HCT116 (cell line): Measurements from ENCODE around the gene ASF1A. TPM values are rescaled to one million over a fixed set of nuclear protein-coding genes. Genes with fewer than 3 reads are reported as not detected.
A peak's percentile ranks its signal among the peaks of the same experiment; 100 is the strongest.

Experiments
- ATAC-seq: fragments of 200-7000 bp; cut with Tn5 transposase; 2 replicates; pipeline ENCODE4 v1.9.1; 2020; ENCODE audit warnings: mild to moderate bottlenecking, moderate library complexity
- BruUV-seq: library from RNA; stranded (reverse); fragments of 400-500 nt; replicated peaks from 2 replicates; lab custom pipeline; 2021; lab: Mats Ljungman, UMichigan
- CTCF ChIA-PET: fragments of 300-600 bp; sonication (Branson Sonifier 250); formaldehyde crosslinking; loops from one replicate; lab custom pipeline; 2021; ENCODE audit warnings: antibody characterized with exemption; lab: Charles Lee
- POLR2A ChIA-PET: fragments of 300-600, 350-600 bp; sonication (Branson Sonifier 250); formaldehyde crosslinking; loops from one replicate; lab custom pipeline; 2021; ENCODE audit warnings: antibody characterized with exemption; lab: Charles Lee
- RAD21 ChIA-PET, 2 experiments: fragments of 300-600 bp; sonication (Branson Sonifier 250); formaldehyde crosslinking; loops; one replicate each; lab custom pipeline; 2023; ENCODE audit warnings: low total read pairs in 2 of 2; ENCODE audit not compliant: uncharacterized antibody in 2 of 2, unreplicated experiment in 2 of 2, low non-redundant PET in 1 of 2; lab: Charles Lee
- DNase-seq: peaks from one replicate; pipeline ENCODE4 v3.0.0-alpha.2; 2010; ENCODE audit warnings: low read depth, low spot score
- H2AFZ ChIP-seq: fragments of 200-600 bp; shearing (Covaris generic), sonication (generic); 2 replicates; pipeline ENCODE4 v1.6.1; 2017; ENCODE audit warnings: low read depth, mixed run types, mixed read lengths, antibody characterized with exemption, low read length; ENCODE audit not compliant: poor library complexity, severe bottlenecking
- H3K27ac ChIP-seq: 2 replicates; pipeline ENCODE4 v1.5.1; 2012; ENCODE audit warnings: low read depth, low read length
- H3K27me3 ChIP-seq: fragments of 200-600 bp; sonication (generic); 2 replicates; pipeline ENCODE4 v1.6.1; 2016; ENCODE audit warnings: mixed run types, low read length, mixed read lengths; ENCODE audit not compliant: insufficient read depth
- H3K36me3 ChIP-seq, 2 experiments: fragments of 200-500 bp in 1 of 2; fragments of 200-600 bp in 1 of 2; sonication (Bioruptor generic) in 1 of 2; sonication (generic) in 1 of 2; 2 replicates each; pipeline versions ENCODE4 v1.5.1 to v1.6.1; 2014 to 2016; ENCODE audit warnings: low read length in 2 of 2, inconsistent platforms in 1 of 2, mixed read lengths in 1 of 2, mixed run types in 1 of 2; ENCODE audit not compliant: insufficient read depth in 2 of 2, control insufficient read depth in 1 of 2
- H3K4me1 ChIP-seq, 2 experiments: fragments of 200-600 bp in 1 of 2; sonication (generic) in 1 of 2; 2 replicates each; pipeline versions ENCODE4 v1.5.1 to v1.6.1; 2012 to 2017; ENCODE audit warnings: low read length in 2 of 2, inconsistent platforms in 1 of 2, mild to moderate bottlenecking in 1 of 2, mixed read lengths in 1 of 2, mixed run types in 1 of 2, moderate library complexity in 1 of 2; ENCODE audit not compliant: insufficient read depth in 2 of 2, control insufficient read depth in 1 of 2
- H3K4me2 ChIP-seq: fragments of 200-600 bp; sonication (generic); 2 replicates; pipeline ENCODE4 v1.6.1; 2017; ENCODE audit warnings: mixed run types, low read length, mixed read lengths
- H3K4me3 ChIP-seq, 2 experiments: fragments of 200-600 bp in 1 of 2; sonication (generic) in 1 of 2; replicated peaks in 1 of 2; 2 replicates each; pipeline ENCODE4 v1.5.1; 2011 to 2016; ENCODE audit warnings: low read length in 2 of 2, control low read depth in 1 of 2, low read depth in 1 of 2, mild to moderate bottlenecking in 1 of 2, mixed read lengths in 1 of 2, mixed run types in 1 of 2
- H3K79me2 ChIP-seq: fragments of 200-600 bp; sonication (generic); 2 replicates; pipeline ENCODE4 v1.6.1; 2017; ENCODE audit warnings: mild to moderate bottlenecking, mixed run types, low read length, moderate library complexity, mixed read lengths; ENCODE audit not compliant: insufficient read depth
- H3K9ac ChIP-seq: fragments of 200-600 bp; sonication (generic); 2 replicates; pipeline ENCODE4 v1.6.1; 2016; ENCODE audit warnings: low read length, mixed read lengths
- H3K9me2 ChIP-seq: fragments of 200-600 bp; sonication (generic), shearing (Covaris generic); 2 replicates; pipeline ENCODE4 v1.6.1; 2017; ENCODE audit warnings: mixed run types, mild to moderate bottlenecking, moderate library complexity; ENCODE audit not compliant: insufficient read depth
- H3K9me3 ChIP-seq, 2 experiments: fragments of 200-500 bp in 1 of 2; fragments of 200-600 bp in 1 of 2; sonication (Bioruptor generic) in 1 of 2; sonication (generic) in 1 of 2; 2 replicates each; pipeline ENCODE4 v1.6.1; 2014 to 2017; ENCODE audit warnings: low read length in 2 of 2, mixed read lengths in 2 of 2, inconsistent platforms in 1 of 2, low read depth in 1 of 2, mild to moderate bottlenecking in 1 of 2, mixed run types in 1 of 2, moderate library complexity in 1 of 2; ENCODE audit not compliant: control insufficient read depth in 1 of 2, insufficient read depth in 1 of 2
- H4K20me1 ChIP-seq: fragments of 200-600 bp; sonication (generic), shearing (Covaris generic); 2 replicates; pipeline ENCODE4 v1.6.1; 2017; ENCODE audit warnings: mixed run types, mild to moderate bottlenecking, moderate library complexity; ENCODE audit not compliant: insufficient read depth
- CBX3 ChIP-seq: IDR thresholded peaks from 2 replicates; pipeline ENCODE4 v1.6.1; 2012; ENCODE audit warnings: low read depth
- EGR1 ChIP-seq: IDR thresholded peaks from 2 replicates; pipeline ENCODE4 v1.6.1; 2012; ENCODE audit warnings: low read depth
- FOSL1 ChIP-seq: IDR thresholded peaks from 2 replicates; pipeline ENCODE4 v1.6.1; 2012; ENCODE audit warnings: low read depth
- SIN3A ChIP-seq: IDR thresholded peaks from 2 replicates; pipeline ENCODE4 v1.6.1; 2012; ENCODE audit warnings: low read depth
- intact Hi-C: fragments of 100-400 bp; cut with micrococcal nuclease; formaldehyde crosslinking; loops from 2 replicates; pipeline ENCODE4 v1.10.0; 2022
- total RNA-seq: library from RNA; stranded (reverse); gene quantifications from one replicate; pipeline ENCODE4 v1.2.1, GENCODE V29; 2021; ENCODE audit not compliant: unreplicated experiment
- TF ChIP-seq, protein P1 (sequence below): IDR thresholded peaks from 2 replicates; pipeline ENCODE4 v1.6.1; 2012
- TF ChIP-seq, protein P2 (sequence below), 3 experiments: fragments of 200-600 bp in 1 of 3; sonication (generic) in 1 of 3; IDR thresholded peaks in 2 of 3; conservative IDR thresholded peaks in 1 of 3; 2 replicates each; pipeline ENCODE4 v1.5.1; 2012 to 2017; ENCODE audit warnings: low read depth in 2 of 3, low read length in 2 of 3, antibody characterized with exemption in 1 of 3, borderline replicate concordance in 1 of 3, control low read depth in 1 of 3, mild to moderate bottlenecking in 1 of 3, mixed read lengths in 1 of 3, mixed run types in 1 of 3, moderate library complexity in 1 of 3; ENCODE audit not compliant: insufficient read depth in 1 of 3
- TF ChIP-seq, protein P3 (sequence below): IDR thresholded peaks from 2 replicates; pipeline ENCODE4 v1.6.1; 2012

Gene ASF1A
- total RNA-seq, 1 experiment from 2014 or later: 23.3 TPM

DNA sequence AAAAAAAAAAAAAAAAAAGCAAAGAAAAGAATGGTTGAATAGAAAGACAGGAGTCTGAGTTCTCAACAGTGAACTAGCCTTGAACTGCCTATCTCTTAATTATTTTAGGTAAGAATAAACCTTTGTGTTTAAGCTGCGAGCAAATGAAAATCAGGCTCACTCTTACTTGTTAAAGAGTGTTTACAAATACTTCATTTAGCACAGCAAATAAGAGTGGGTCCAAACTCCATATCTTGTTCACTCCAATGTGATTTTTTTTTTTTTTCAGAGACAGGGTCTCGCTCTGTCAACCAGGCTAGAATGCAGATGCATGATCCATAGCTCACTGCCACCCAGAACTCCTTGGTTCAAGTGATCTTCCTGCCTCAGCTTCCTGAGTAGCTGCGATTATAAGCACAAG lies 29.1 kb downstream of the ASF1A start:
- Histone ChIP-seq H3K27ac (no peak overlapping the region), H3K9me2 (no peaks in the 10 kb centered on the region), H4K20me1 (no peaks in the 10 kb centered on the region), H3K4me2 (no peak overlapping the region), H3K4me1 (no peaks in the 10 kb centered on the region), H3K9me3 (no peaks in the 10 kb centered on the region), H3K27me3 (no peaks in the 10 kb centered on the region), H3K36me3 (peaks cover 19 to 31% of the 10 kb centered on the region in 2 experiments; a peak in 3 of 4 replicates), H3K4me3 (no peak overlapping the region), H2AFZ (no peak overlapping the region), H3K79me2 (no peaks in the 10 kb centered on the region), H3K9ac (no peak overlapping the region)
- no peak for ATAC-seq
- ChIA-PET CTCF (no interaction called here), POLR2A (no interaction called here), RAD21 (no interaction called here)
- intact Hi-C loops: no loop called here
- no peak for DNase-seq
- no TSS peak for BruUV-seq
- no peak for TF ChIP-seq EGR1
- TF ChIP-seq SIN3A: no peak

DNA sequence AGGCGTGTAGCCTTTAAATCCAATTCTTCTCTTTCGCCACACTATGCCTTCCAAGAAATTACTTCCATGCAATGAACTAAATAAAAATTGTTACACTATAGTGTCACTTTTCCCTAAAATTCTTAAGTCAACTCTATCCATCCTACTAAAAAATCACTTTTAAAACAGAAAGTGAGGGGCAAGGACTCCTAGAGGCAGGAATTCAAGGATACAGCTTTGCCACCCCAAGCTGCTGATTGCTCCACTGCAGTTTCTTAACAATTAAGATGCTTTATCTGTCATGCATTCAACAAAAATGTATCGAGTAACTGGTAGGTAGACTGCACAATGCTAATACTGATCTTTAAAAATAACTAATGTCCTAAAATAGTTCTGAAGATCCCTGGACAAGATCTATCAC lies 36.7 kb downstream of the ASF1A start:
- H3K4me1 ChIP-seq: peaks cover 4 to 10% of the 10 kb centered on the region in 2 experiments; a peak in 3 of 4 replicates
- H3K27me3 ChIP-seq: no peaks in the 10 kb centered on the region
- no peak overlapping the region for H2AFZ ChIP-seq
- no peak for DNase-seq
- intact Hi-C loops: no loop called here
- H3K9me2 ChIP-seq: no peaks in the 10 kb centered on the region
- no peak overlapping the region for H3K9ac ChIP-seq
- H4K20me1 ChIP-seq: no peaks in the 10 kb centered on the region
- no peak overlapping the region for H3K4me2 ChIP-seq
- ChIA-PET RAD21 (no interaction called here), POLR2A (no interaction called here), CTCF (interaction anchor here (1.1 kb wide), 1 partner anchor 34 kb away, joined by 3 read pairs; no protein-coding TSS in a partner anchor)
- TF ChIP-seq, protein P1, sequence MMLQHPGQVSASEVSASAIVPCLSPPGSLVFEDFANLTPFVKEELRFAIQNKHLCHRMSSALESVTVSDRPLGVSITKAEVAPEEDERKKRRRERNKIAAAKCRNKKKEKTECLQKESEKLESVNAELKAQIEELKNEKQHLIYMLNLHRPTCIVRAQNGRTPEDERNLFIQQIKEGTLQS: no peak
- TF ChIP-seq, protein P2, sequence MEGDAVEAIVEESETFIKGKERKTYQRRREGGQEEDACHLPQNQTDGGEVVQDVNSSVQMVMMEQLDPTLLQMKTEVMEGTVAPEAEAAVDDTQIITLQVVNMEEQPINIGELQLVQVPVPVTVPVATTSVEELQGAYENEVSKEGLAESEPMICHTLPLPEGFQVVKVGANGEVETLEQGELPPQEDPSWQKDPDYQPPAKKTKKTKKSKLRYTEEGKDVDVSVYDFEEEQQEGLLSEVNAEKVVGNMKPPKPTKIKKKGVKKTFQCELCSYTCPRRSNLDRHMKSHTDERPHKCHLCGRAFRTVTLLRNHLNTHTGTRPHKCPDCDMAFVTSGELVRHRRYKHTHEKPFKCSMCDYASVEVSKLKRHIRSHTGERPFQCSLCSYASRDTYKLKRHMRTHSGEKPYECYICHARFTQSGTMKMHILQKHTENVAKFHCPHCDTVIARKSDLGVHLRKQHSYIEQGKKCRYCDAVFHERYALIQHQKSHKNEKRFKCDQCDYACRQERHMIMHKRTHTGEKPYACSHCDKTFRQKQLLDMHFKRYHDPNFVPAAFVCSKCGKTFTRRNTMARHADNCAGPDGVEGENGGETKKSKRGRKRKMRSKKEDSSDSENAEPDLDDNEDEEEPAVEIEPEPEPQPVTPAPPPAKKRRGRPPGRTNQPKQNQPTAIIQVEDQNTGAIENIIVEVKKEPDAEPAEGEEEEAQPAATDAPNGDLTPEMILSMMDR (IDR thresholded peaks at IDR 0.05 in 2 of 3, conservative IDR thresholded peaks at IDR 0.05 in 1 of 3; ENCODE audit: borderline replicate concordance in 1 of 3, insufficient read depth in 1 of 3, low read depth in 2 of 3, low read length in 2 of 3): peak in 2 of 3 experiments; percentile 23 to 24; a peak in 3 of 6 replicates
- TF ChIP-seq, protein P3, sequence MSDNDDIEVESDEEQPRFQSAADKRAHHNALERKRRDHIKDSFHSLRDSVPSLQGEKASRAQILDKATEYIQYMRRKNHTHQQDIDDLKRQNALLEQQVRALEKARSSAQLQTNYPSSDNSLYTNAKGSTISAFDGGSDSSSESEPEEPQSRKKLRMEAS: no peak
- TF ChIP-seq CBX3: no peak
- no peak for TF ChIP-seq FOSL1
- no peaks in the 10 kb centered on the region for H3K9me3 ChIP-seq
- ATAC-seq: no peak
- no peak overlapping the region for H3K27ac ChIP-seq
- peaks cover 18% of the 10 kb centered on the region for H3K79me2 ChIP-seq
- BruUV-seq: no TSS peak
- H3K36me3 ChIP-seq: peaks cover 0 to 12% of the 10 kb centered on the region in 2 experiments; a peak in 2 of 4 replicates
- H3K4me3 ChIP-seq: no peak overlapping the region
